Measurements from ENCODE around the gene NXNL2.

The NXNL2 gene

GRCh38 chr9:88579050-88579715, 44.2 kb downstream of the NXNL2 start:
- Mint-ChIP-seq H3K27ac (no peak overlapping the region), H3K4me3 (no peak overlapping the region), H3K27me3 (ENCODE audit: low read depth) (peaks cover 14% of the 10 kb centered on the region), H3K36me3 (ENCODE audit: low read depth) (no peaks in the 10 kb centered on the region), H3K9me3 (no peaks in the 10 kb centered on the region), H3K4me1 (ENCODE audit: low read depth) (peaks cover 7% of the 10 kb centered on the region)

- peaks cover 7% of the 10 kb centered on the region for H3K4me1 Mint-ChIP-seq (ENCODE audit: low read depth)
- no peaks in the 10 kb centered on the region for H3K9me3 Mint-ChIP-seq
- H3K27ac Mint-ChIP-seq: no peak overlapping the region
- H3K4me3 Mint-ChIP-seq: no peak overlapping the region
- no peaks in the 10 kb centered on the region for H3K36me3 Mint-ChIP-seq (ENCODE audit: low read depth)
- peaks cover 9% of the 10 kb centered on the region for H3K27me3 Mint-ChIP-seq (ENCODE audit: low read depth)
Measured at GRCh38 chr9:88580961-88581360, 46.0 kb downstream of the NXNL2 start.

DNA sequence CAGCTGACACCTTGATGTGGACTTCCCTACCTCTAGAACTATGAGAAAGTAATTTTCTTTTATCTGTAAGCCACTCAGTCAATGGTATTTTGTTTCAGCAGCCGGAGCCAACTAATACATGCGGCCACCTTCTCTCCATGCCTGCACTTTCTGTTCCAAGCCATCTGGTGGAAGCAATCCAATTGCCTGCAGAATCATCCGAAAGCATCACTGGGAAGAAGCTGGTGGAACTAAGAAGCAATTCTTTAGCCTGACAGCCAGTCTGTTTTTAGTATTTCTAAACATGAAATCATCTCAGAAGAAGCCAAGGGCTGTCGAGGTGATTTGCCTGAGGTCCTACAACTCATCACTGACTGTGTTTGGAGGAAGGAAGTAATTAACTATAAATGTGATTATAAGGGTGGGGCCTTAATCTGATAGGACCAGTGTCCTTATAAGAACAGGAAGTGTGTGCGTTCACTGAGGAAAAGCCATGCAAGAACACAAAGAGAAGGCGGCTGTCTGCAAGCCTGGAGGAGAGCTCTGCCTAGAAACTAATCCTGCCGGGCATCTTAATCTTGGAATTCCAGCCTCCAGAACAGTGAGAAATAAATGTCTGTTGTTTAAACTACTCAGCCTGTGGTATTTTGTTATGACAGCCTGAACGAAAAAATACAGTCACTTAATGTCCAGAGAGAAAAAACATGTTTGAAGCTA, 49.1 kb downstream of the NXNL2 start:
- Mint-ChIP-seq H3K9me3 (peaks cover 4% of the 10 kb centered on the region), H3K27ac (no peak overlapping the region), H3K36me3 (ENCODE audit: low read depth) (no peaks in the 10 kb centered on the region), H3K4me3 (no peak overlapping the region), H3K27me3 (ENCODE audit: low read depth) (peaks cover 10% of the 10 kb centered on the region), H3K4me1 (ENCODE audit: low read depth) (no peaks in the 10 kb centered on the region)

- H3K9me3 Mint-ChIP-seq: peaks cover 4% of the 10 kb centered on the region
- H3K36me3 Mint-ChIP-seq (ENCODE audit: low read depth): no peaks in the 10 kb centered on the region
- no peaks in the 10 kb centered on the region for H3K4me1 Mint-ChIP-seq (ENCODE audit: low read depth)
- no peak overlapping the region for H3K4me3 Mint-ChIP-seq
- H3K27me3 Mint-ChIP-seq (ENCODE audit: low read depth): peaks cover 10% of the 10 kb centered on the region
- H3K27ac Mint-ChIP-seq: no peak overlapping the region
Measured at GRCh38 chr9:88585426-88585825, 50.4 kb downstream of the NXNL2 start.

- H3K36me3 Mint-ChIP-seq (ENCODE audit: low read depth): no peaks in the 10 kb centered on the region
- no peaks in the 10 kb centered on the region for H3K4me1 Mint-ChIP-seq (ENCODE audit: low read depth)
- no peak overlapping the region for H3K4me3 Mint-ChIP-seq
Measured at GRCh38 chr9:88586452-88586851, 51.5 kb downstream of the NXNL2 start.

GRCh38 chr9:88587182-88587581, 52.2 kb downstream of the NXNL2 start:
- no peak overlapping the region for H3K4me3 Mint-ChIP-seq
- H3K27ac Mint-ChIP-seq: no peak overlapping the region
- H3K36me3 Mint-ChIP-seq (ENCODE audit: low read depth): no peaks in the 10 kb centered on the region
- no peaks in the 10 kb centered on the region for H3K4me1 Mint-ChIP-seq (ENCODE audit: low read depth)
- H3K9me3 Mint-ChIP-seq: peaks cover 4% of the 10 kb centered on the region
- H3K27me3 Mint-ChIP-seq (ENCODE audit: low read depth): peaks cover 7% of the 10 kb centered on the region

More at GRCh38 chr9:88586452-88586851, 51.5 kb downstream of the NXNL2 start:
- Mint-ChIP-seq H3K27ac (no peak overlapping the region), H3K9me3 (peaks cover 4% of the 10 kb centered on the region), H3K27me3 (ENCODE audit: low read depth) (peaks cover 7% of the 10 kb centered on the region)

DNA sequence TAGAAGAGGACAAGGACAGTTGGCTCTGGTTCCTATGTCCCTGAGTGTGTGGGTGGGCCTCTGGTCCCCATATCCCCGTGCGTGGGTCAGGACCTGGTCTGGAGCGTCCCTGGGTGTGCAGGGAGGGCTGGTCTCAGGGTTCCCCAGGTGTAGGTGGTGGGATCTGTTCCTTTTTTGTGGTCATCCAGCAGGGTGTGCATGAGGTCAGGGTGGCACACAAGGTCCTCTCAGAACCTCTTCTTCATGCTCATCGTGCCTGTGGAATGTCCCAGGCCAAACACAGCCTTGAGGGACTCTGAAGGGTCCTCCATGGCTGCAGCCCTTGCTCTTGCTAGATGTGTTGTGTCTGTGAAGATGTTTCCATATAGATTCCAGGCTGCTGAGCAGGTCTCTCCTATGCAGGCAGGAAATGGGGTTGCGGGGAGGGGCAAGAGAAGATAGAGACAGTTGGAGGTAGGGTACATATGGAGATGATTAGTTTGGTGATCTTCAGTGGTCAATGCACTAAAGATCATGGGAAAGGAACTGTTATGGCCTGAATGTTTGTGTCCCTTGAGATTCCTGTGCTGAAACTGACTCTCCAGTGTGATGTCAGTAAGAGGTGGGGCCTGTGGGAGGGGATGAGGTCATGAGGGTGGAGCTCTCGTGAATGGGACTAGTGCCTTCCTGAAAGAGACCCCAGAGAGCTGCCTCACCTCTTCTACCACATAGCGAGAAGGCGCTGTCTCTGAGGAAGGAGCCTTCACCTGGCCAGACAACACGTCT, 53.1 kb downstream of the NXNL2 start:
- peaks cover 4% of the 10 kb centered on the region for H3K9me3 Mint-ChIP-seq
- H3K27ac Mint-ChIP-seq: no peak overlapping the region
- H3K36me3 Mint-ChIP-seq (ENCODE audit: low read depth): no peaks in the 10 kb centered on the region
- H3K4me1 Mint-ChIP-seq (ENCODE audit: low read depth): no peaks in the 10 kb centered on the region
- H3K27me3 Mint-ChIP-seq (ENCODE audit: low read depth): peaks cover 7% of the 10 kb centered on the region
- H3K4me3 Mint-ChIP-seq: no peak overlapping the region

DNA sequence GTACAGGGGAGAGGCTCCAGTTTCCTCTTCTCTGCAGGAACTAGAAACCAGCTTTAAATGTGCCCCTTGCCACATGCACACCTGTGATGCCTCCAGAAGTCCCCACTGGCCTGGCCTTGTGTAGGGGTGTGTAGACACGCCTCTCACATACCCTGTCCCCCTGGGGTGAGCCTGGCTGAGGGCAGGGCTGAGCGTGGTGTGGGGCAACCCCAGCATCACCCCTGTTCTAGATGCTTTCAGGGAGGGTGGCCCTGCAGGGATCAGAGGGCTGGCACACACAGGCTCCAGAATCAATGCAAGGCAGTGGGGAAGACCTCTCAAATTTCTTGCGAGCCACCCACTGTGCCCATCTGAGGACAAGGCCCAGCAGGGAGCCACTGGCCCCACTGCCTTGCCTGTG, 54.7 kb downstream of the NXNL2 start:
- no peaks in the 10 kb centered on the region for H3K36me3 Mint-ChIP-seq (ENCODE audit: low read depth)
- H3K27ac Mint-ChIP-seq: no peak overlapping the region
- H3K4me1 Mint-ChIP-seq (ENCODE audit: low read depth): peaks cover 8% of the 10 kb centered on the region
- no peak overlapping the region for H3K4me3 Mint-ChIP-seq
- H3K27me3 Mint-ChIP-seq (ENCODE audit: low read depth): peaks cover 4% of the 10 kb centered on the region
- peaks cover 4% of the 10 kb centered on the region for H3K9me3 Mint-ChIP-seq

DNA sequence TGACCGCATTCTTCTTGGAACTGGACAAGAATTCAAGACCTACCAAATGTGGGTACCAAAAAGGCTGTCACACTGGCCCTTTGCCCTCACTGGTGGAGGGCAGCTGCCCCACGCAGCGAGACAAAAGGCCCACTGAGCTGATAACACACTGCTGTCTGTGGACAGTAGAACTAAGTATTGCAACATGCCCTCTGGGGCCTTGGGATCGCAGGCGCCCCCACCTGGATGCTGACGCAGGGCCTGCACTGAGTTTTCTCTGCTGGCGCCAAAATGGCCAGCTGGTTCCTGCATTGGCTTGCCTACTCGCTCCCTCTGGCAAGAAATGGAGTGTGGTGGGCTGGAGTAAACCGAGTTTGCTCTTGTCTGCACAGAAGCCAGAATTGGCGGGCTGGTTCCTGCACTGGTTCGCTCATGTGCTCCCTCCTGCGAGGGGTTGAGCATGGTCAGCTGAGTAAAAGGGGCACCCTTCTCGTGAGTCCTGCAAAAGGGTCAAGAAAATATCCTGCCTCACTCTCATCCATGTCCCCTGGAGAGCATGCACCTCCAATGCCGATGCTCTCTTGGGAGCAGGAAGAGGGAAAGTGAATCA, 55.7 kb downstream of the NXNL2 start:
- peaks cover 4% of the 10 kb centered on the region for H3K27me3 Mint-ChIP-seq (ENCODE audit: low read depth)
- H3K27ac Mint-ChIP-seq: no peak overlapping the region
- no peaks in the 10 kb centered on the region for H3K36me3 Mint-ChIP-seq (ENCODE audit: low read depth)
- no peak overlapping the region for H3K4me3 Mint-ChIP-seq
- peaks cover 8% of the 10 kb centered on the region for H3K4me1 Mint-ChIP-seq (ENCODE audit: low read depth)
- H3K9me3 Mint-ChIP-seq: peaks cover 4% of the 10 kb centered on the region

- Mint-ChIP-seq H3K27ac (no peak overlapping the region), H3K9me3 (no peaks in the 10 kb centered on the region)
Measured at GRCh38 chr9:88593537-88594185, 58.7 kb downstream of the NXNL2 start.

More at GRCh38 chr9:88593537-88594185, 58.7 kb downstream of the NXNL2 start:
- Mint-ChIP-seq H3K27me3 (ENCODE audit: low read depth) (peaks cover 8% of the 10 kb centered on the region), H3K36me3 (ENCODE audit: low read depth) (no peaks in the 10 kb centered on the region), H3K4me3 (no peak overlapping the region), H3K4me1 (ENCODE audit: low read depth) (peaks cover 8% of the 10 kb centered on the region)
